Measurements from ENCODE around the gene PIGN. TPM values are rescaled to one million over a fixed set of nuclear protein-coding genes. Genes with fewer than 3 reads are reported as not detected.

Gene PIGN
- total RNA-seq, 1 donor from 2014 or later, result 35.4 TPM

GRCh38 chr18:62081761-62082294, 105.0 kb downstream of the PIGN start:
- Mint-ChIP-seq H3K36me3 (peaks cover 5% of the 10 kb centered on the region), H3K27ac (no peak overlapping the region), H3K4me1 (peaks cover 32% of the 10 kb centered on the region), H3K27me3 (ENCODE audit: low read depth) (no peaks in the 10 kb centered on the region), H3K9me3 (peaks cover 3% of the 10 kb centered on the region), H3K4me3 (no peak overlapping the region)
- TF ChIP-seq, protein P1, sequence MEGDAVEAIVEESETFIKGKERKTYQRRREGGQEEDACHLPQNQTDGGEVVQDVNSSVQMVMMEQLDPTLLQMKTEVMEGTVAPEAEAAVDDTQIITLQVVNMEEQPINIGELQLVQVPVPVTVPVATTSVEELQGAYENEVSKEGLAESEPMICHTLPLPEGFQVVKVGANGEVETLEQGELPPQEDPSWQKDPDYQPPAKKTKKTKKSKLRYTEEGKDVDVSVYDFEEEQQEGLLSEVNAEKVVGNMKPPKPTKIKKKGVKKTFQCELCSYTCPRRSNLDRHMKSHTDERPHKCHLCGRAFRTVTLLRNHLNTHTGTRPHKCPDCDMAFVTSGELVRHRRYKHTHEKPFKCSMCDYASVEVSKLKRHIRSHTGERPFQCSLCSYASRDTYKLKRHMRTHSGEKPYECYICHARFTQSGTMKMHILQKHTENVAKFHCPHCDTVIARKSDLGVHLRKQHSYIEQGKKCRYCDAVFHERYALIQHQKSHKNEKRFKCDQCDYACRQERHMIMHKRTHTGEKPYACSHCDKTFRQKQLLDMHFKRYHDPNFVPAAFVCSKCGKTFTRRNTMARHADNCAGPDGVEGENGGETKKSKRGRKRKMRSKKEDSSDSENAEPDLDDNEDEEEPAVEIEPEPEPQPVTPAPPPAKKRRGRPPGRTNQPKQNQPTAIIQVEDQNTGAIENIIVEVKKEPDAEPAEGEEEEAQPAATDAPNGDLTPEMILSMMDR (IDR thresholded peaks at IDR 0.05; ENCODE audit: unreplicated experiment), result no peak
- no peak for DNase-seq (ENCODE audit: low spot score in 2 of 2, unreplicated experiment in 2 of 2)

- TF ChIP-seq, protein P1 (IDR thresholded peaks at IDR 0.05; ENCODE audit: unreplicated experiment), result no peak
- no peak overlapping the region for H3K4me3 Mint-ChIP-seq
- no peak overlapping the region for H3K27ac Mint-ChIP-seq
- peaks cover 3% of the 10 kb centered on the region for H3K9me3 Mint-ChIP-seq
- no peaks in the 10 kb centered on the region for H3K27me3 Mint-ChIP-seq (ENCODE audit: low read depth)
- peaks cover 32% of the 10 kb centered on the region for H3K4me1 Mint-ChIP-seq
- no peak for DNase-seq (ENCODE audit: low spot score in 2 of 2, unreplicated experiment in 2 of 2)
- H3K36me3 Mint-ChIP-seq, result peaks cover 5% of the 10 kb centered on the region
Measured at GRCh38 chr18:62081248-62081647, 105.6 kb downstream of the PIGN start.

DNA sequence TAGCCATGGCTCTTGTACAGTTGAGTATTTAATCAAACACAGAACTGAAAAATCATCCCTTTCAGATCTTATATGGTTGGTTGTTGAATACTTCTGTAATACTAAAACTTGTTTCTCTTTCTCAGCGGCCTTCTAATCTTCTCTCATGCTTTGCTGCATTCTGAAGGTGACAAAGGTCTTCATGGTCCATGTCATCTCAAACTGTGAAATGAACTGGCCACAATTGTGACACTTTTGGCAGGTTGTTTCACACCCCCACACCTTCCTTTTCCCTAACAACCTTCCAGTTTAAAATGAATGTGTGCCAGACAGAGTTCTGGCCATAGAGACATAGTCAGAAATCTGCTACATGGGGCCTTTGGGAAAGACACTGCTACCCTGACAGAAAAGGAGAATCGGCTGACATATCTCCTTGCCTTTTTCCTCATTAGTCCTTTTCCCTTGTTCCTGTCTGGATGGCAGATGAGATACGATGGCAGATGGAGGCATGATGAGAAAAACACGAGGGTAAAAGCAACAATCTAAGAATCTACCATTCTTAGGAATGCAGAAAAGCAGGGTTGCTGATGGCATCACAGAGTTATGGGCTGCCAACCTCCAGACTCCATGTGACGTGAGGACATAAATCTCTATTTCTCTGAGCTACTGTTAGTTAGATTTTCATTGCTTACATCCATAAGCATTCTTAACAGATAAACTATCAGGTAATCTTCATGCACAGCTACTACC, 106.5 kb downstream of the PIGN start:
- Mint-ChIP-seq H3K27me3 (ENCODE audit: low read depth) (no peaks in the 10 kb centered on the region), H3K4me3 (no peak overlapping the region), H3K9me3 (peaks cover 3% of the 10 kb centered on the region), H3K36me3 (peaks cover 6% of the 10 kb centered on the region), H3K4me1 (peaks cover 32% of the 10 kb centered on the region), H3K27ac (peak overlapping the region; percentile 44)
- DNase-seq (ENCODE audit: low spot score in 2 of 2, unreplicated experiment in 2 of 2), result no peak
- TF ChIP-seq, protein P1 (IDR thresholded peaks at IDR 0.05; ENCODE audit: unreplicated experiment), result no peak

GRCh38 chr18:62073461-62074281, 113.2 kb downstream of the PIGN start:
- H3K9me3 Mint-ChIP-seq, result peaks cover 9% of the 10 kb centered on the region
- no peak overlapping the region for H3K27ac Mint-ChIP-seq
- H3K27me3 Mint-ChIP-seq (ENCODE audit: low read depth), result no peaks in the 10 kb centered on the region

GRCh38 chr18:62072370-62072769, 114.5 kb downstream of the PIGN start:
- Mint-ChIP-seq H3K27me3 (ENCODE audit: low read depth) (no peaks in the 10 kb centered on the region), H3K9me3 (peaks cover 9% of the 10 kb centered on the region), H3K36me3 (peaks cover 14% of the 10 kb centered on the region), H3K4me3 (no peak overlapping the region), H3K27ac (no peak overlapping the region), H3K4me1 (peaks cover 15% of the 10 kb centered on the region)
- no peak for DNase-seq (ENCODE audit: low spot score in 2 of 2, unreplicated experiment in 2 of 2)
- TF ChIP-seq, protein P1 (IDR thresholded peaks at IDR 0.05; ENCODE audit: unreplicated experiment), result no peak

More at GRCh38 chr18:62073461-62074281, 113.2 kb downstream of the PIGN start:
- peaks cover 7% of the 10 kb centered on the region for H3K36me3 Mint-ChIP-seq
- H3K4me1 Mint-ChIP-seq, result peaks cover 15% of the 10 kb centered on the region
- TF ChIP-seq, protein P1 (IDR thresholded peaks at IDR 0.05; ENCODE audit: unreplicated experiment), result no peak
- H3K4me3 Mint-ChIP-seq, result no peak overlapping the region
- no peak for DNase-seq (ENCODE audit: low spot score in 2 of 2, unreplicated experiment in 2 of 2)
